Hepatocyte (in vitro differentiated cells): ENCODE data around the gene PPFIA4. TPM values are rescaled to one million over a fixed set of nuclear protein-coding genes. Genes with fewer than 3 reads are reported as not detected.

Source experiments
- DNase-seq: peaks from one replicate; pipeline ENCODE4 v3.0.0-alpha.2; 2016; ENCODE audit warnings: low spot score
- H2AFZ ChIP-seq: fragments of 200-600 bp; sonication (generic); 2 replicates; pipeline ENCODE4 v1.6.0; 2016; ENCODE audit warnings: antibody characterized with exemption, mild to moderate bottlenecking
- H3K27ac ChIP-seq: fragments of 200-600 bp; sonication (generic); 2 replicates; pipeline ENCODE4 v1.5.1; 2016; ENCODE audit warnings: mild to moderate bottlenecking
- H3K27me3 ChIP-seq: fragments of 200-600 bp; sonication (generic); 2 replicates; pipeline ENCODE4 v1.6.1; 2016
- H3K36me3 ChIP-seq: fragments of 200-600 bp; sonication (generic); replicated peaks from 2 replicates; pipeline ENCODE4 v1.5.1; 2016; ENCODE audit warnings: low read depth; ENCODE audit not compliant: insufficient read depth
- H3K4me1 ChIP-seq: fragments of 200-600 bp; sonication (generic); 2 replicates; pipeline ENCODE4 v1.5.1; 2016; ENCODE audit warnings: mild to moderate bottlenecking, moderate library complexity; ENCODE audit not compliant: insufficient read depth
- H3K4me2 ChIP-seq: fragments of 200-600 bp; sonication (generic); 2 replicates; pipeline ENCODE4 v1.6.0; 2016
- H3K4me3 ChIP-seq: fragments of 200-600 bp; sonication (generic); 2 replicates; pipeline ENCODE4 v1.5.1; 2016; ENCODE audit warnings: mild to moderate bottlenecking
- H3K79me2 ChIP-seq: fragments of 200-600 bp; sonication (generic); 2 replicates; pipeline ENCODE4 v1.6.0; 2017; ENCODE audit warnings: mild to moderate bottlenecking
- H3K9me2 ChIP-seq: fragments of 200-600 bp; sonication (generic); replicated peaks from 2 replicates; pipeline ENCODE4 v1.6.0; 2017; ENCODE audit warnings: mild to moderate bottlenecking; ENCODE audit not compliant: insufficient read depth
- H3K9me3 ChIP-seq: fragments of 200-600 bp; sonication (generic); 2 replicates; pipeline ENCODE4 v1.5.1; 2016; ENCODE audit warnings: low read depth, mild to moderate bottlenecking
- H4K20me1 ChIP-seq: fragments of 200-600 bp; sonication (generic); 2 replicates; pipeline ENCODE4 v1.6.0; 2016; ENCODE audit warnings: mild to moderate bottlenecking; ENCODE audit not compliant: insufficient read depth, poor library complexity, severe bottlenecking
- CTCF ChIP-seq: fragments of 200-600 bp; sonication (generic); IDR thresholded peaks from 2 replicates; pipeline ENCODE4 v1.5.1; 2016; ENCODE audit warnings: antibody characterized with exemption, mild to moderate bottlenecking; ENCODE audit not compliant: poor library complexity
- EZH2 ChIP-seq: fragments of 200-600 bp; sonication (generic); IDR thresholded peaks from 2 replicates; pipeline ENCODE4 v1.6.1; 2016; ENCODE audit warnings: antibody characterized with exemption, mild to moderate bottlenecking, borderline replicate concordance
- EZH2phosphoT487 ChIP-seq: fragments of 200-600 bp; sonication (generic); IDR thresholded peaks from one replicate; pipeline ENCODE4 v1.6.1; 2018; ENCODE audit warnings: antibody characterized with exemption, mild to moderate bottlenecking, low read depth, moderate library complexity; ENCODE audit not compliant: unreplicated experiment, severe bottlenecking
- WGBS: methylation state at CpG from one replicate; pipeline ENCODE4 v1.1.6; 2016; ENCODE audit warnings: low lambda C conversion rate; ENCODE audit errors: missing lambda C conversion rate; 5-methylcytosine and 5-hydroxymethylcytosine counted together
- polyA plus RNA-seq: library from polyadenylated mRNA; unstranded; fragments of >200 nt; fragmentation: Nextera tagmentation; extraction: Ambion mirVana; gene quantifications from 2 replicates; pipeline ENCODE4 v1.2.1, GENCODE V29; 2016
- total RNA-seq: library from RNA; depleted of rRNA; stranded (reverse); fragments of >200 nt; gene quantifications from 2 replicates; pipeline ENCODE4 v1.2.3, GENCODE V29; 2014

The PPFIA4 gene
- total and polyA plus RNA-seq, 2 experiments from 2014 or later: 1.4 to 1.7 TPM

- no peak for TF ChIP-seq EZH2
- TF ChIP-seq EZH2phosphoT487: no peak
- no peak for TF ChIP-seq CTCF
- Histone ChIP-seq H4K20me1 (no peaks in the 10 kb centered on the region), H3K9me3 (no peaks in the 10 kb centered on the region), H3K4me1 (peaks cover 13% of the 10 kb centered on the region), H3K4me2 (peak overlapping the region; percentile 90), H3K27ac (no peak overlapping the region), H3K4me3 (no peak overlapping the region), H3K27me3 (peaks cover 20% of the 10 kb centered on the region), H3K36me3 (no peaks in the 10 kb centered on the region), H3K9me2 (no peaks in the 10 kb centered on the region), H2AFZ (no peak overlapping the region), H3K79me2 (no peaks in the 10 kb centered on the region)
- WGBS: 3% methylated on average over 7 of the region's 7 CpGs
- no peak for DNase-seq
These were observed 102.1 kb downstream of the PPFIA4 start for GRCh38 chr1:203128431-203128715.

Other genes with a start within 250 kb of the PPFIA4 start
- 102 and 110 TPM in 2 replicates for gene KDM5B, start 218.1 kb upstream of the PPFIA4 start, total RNA-seq
- 87.9 and 94.8 TPM in 2 replicates for gene KDM5B, start 218.1 kb upstream of the PPFIA4 start, polyA plus RNA-seq
- 0.48 and 0.60 TPM in 2 replicates for gene PCAT6, start 215.5 kb upstream of the PPFIA4 start, total RNA-seq
- gene PCAT6, start 215.5 kb upstream of the PPFIA4 start, polyA plus RNA-seq: 11.1 and 15.7 TPM in 2 replicates
- gene RABIF, start 137.3 kb upstream of the PPFIA4 start, total RNA-seq: 6.1 and 8.3 TPM in 2 replicates
- 13.6 and 14.7 TPM in 2 replicates for gene RABIF, start 137.3 kb upstream of the PPFIA4 start, polyA plus RNA-seq
- gene KLHL12, start 99.3 kb upstream of the PPFIA4 start, total RNA-seq: 21.6 and 23.4 TPM in 2 replicates
- gene KLHL12, start 99.3 kb upstream of the PPFIA4 start, polyA plus RNA-seq: 12.7 and 15.1 TPM in 2 replicates
- 75.7 and 103 TPM in 2 replicates for gene ADIPOR1, start 68.2 kb upstream of the PPFIA4 start, total RNA-seq
- gene ADIPOR1, start 68.2 kb upstream of the PPFIA4 start, polyA plus RNA-seq: 114 and 121 TPM in 2 replicates
- gene CYB5R1, start 59.2 kb upstream of the PPFIA4 start, total RNA-seq: 64.9 and 71.6 TPM in 2 replicates
- gene CYB5R1, start 59.2 kb upstream of the PPFIA4 start, polyA plus RNA-seq: 93.8 and 97.6 TPM in 2 replicates
- gene TMEM183A, start 19.1 kb upstream of the PPFIA4 start, total RNA-seq: 78.8 and 105 TPM in 2 replicates
- 61.0 and 65.2 TPM in 2 replicates for gene TMEM183A, start 19.1 kb upstream of the PPFIA4 start, polyA plus RNA-seq
- not detected in 2 replicates for gene MYOG, start 59.5 kb downstream of the PPFIA4 start, total RNA-seq
- gene MYOG, start 59.5 kb downstream of the PPFIA4 start, polyA plus RNA-seq: not detected in 2 replicates
- 2.3 and 2.4 TPM in 2 replicates for gene ADORA1, start 101.2 kb downstream of the PPFIA4 start, total RNA-seq
- gene ADORA1, start 101.2 kb downstream of the PPFIA4 start, polyA plus RNA-seq: 1.6 and 2.0 TPM in 2 replicates
- not detected in 2 replicates for gene MYBPH, start 149.3 kb downstream of the PPFIA4 start, total RNA-seq
- 0.70 TPM in 1 of 2 replicates, not detected in the other for gene MYBPH, start 149.3 kb downstream of the PPFIA4 start, polyA plus RNA-seq
- 8.4 and 12.8 TPM in 2 replicates for gene CHI3L1, start 160.2 kb downstream of the PPFIA4 start, total RNA-seq
- 21.8 and 25.3 TPM in 2 replicates for gene CHI3L1, start 160.2 kb downstream of the PPFIA4 start, polyA plus RNA-seq
- gene CHIT1, start 203.2 kb downstream of the PPFIA4 start, total RNA-seq: 0.20 and 0.93 TPM in 2 replicates
- 0.30 and 1.1 TPM in 2 replicates for gene CHIT1, start 203.2 kb downstream of the PPFIA4 start, polyA plus RNA-seq